ENCODE measurements around the gene PIK3R1. TPM values are rescaled to one million over a fixed set of nuclear protein-coding genes. Genes with fewer than 3 reads are reported as not detected.

PIK3R1 gene
- total RNA-seq, 1 donor from 2014 or later = 89.3 TPM

DNA sequence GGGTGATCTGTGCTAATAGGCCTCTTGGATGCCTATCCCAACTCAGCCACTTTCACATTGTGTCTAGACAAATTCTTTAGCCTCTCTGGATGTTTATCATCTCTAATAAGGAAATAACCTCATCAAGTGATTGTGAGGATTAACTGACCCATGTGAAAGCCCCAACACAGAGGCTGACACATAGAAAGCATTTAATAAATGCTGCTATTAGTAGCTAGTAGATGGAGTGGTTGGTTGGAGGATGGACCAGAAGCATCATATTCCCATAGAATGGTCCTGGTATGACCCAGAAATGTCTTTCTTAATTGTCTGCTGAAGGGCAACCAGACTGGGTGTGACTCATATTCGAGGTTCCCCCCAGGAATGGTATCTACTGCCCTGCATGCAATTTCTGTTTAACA is 124.4 kb downstream of the PIK3R1 start:
- no peak for DNase-seq (ENCODE audit: low spot score in 2 of 2)
- Histone ChIP-seq H3K9me3 (no peaks in the 10 kb centered on the region), H3K27me3 (no peaks in the 10 kb centered on the region), H3K36me3 (no peaks in the 10 kb centered on the region), H3K4me1 (peaks cover 0 to 18% of the 10 kb centered on the region in 2 donors), H3K27ac (no peak overlapping the region), H3K4me3 (no peak overlapping the region)
- intact Hi-C loops (cut with DNase I) = loop anchor here (5.0 kb wide), 2 partner anchors 92 to 107 kb away; no protein-coding TSS in a partner anchor
- no peak for TF ChIP-seq CTCF (IDR thresholded peaks at IDR 0.05)

DNA sequence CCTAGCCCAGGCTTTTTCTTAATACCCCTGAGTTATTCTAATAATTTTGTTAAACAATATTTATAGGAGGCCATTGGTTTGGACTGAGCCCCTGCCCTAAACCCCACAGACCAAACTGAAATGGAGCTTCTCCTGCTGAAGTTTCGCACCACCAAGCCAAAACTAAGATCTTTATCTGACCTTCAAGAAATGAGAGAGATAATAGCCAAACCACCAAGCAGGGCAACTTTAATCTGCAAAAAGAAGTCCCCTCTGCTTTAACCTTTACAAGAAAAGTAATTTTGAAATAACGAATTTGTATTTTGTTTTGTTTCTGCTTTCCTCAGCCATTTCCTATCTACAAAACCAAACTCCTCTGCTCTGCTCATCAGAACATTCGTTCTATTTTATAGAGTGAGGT is 125.5 kb downstream of the PIK3R1 start:
- no peak for TF ChIP-seq CTCF (IDR thresholded peaks at IDR 0.05)
- no peak overlapping the region for H3K4me3 ChIP-seq
- no peak for DNase-seq (ENCODE audit: low spot score in 2 of 2)
- intact Hi-C loops (cut with DNase I) = loop anchor here (5.0 kb wide), 2 partner anchors 91 to 106 kb away; no protein-coding TSS in a partner anchor
- H3K36me3 ChIP-seq = no peaks in the 10 kb centered on the region
- no peaks in the 10 kb centered on the region for H3K9me3 ChIP-seq
- no peaks in the 10 kb centered on the region for H3K27me3 ChIP-seq
- H3K27ac ChIP-seq = no peak overlapping the region
- peaks cover 0 to 18% of the 10 kb centered on the region in 2 donors for H3K4me1 ChIP-seq

- Histone ChIP-seq H3K27ac (peak overlapping the region; percentile 72 to 80), H3K4me3 (no peak overlapping the region)
Observed at GRCh38 chr5:68342693-68343092, 127.1 kb downstream of the PIK3R1 start.

DNA sequence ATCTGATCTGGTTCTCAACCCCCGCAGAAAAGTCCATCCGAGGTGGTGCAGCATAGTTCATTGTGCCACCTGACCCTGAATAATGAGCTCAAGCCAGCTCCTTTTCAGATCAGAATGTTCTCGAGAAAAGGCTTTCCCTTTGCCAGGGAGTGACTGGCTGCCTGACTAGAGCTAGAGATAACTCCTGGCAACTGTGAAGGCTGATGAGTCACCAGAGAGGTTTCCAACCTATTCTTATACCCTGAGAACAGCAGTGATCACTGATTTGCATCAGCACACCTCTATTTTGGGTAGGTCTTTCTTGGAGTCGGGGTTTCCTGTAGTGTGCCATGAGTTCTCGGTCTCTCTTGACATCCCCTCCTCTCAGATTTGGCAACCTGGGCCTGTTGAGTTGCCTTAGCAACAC is 127.9 kb downstream of the PIK3R1 start:
- DNase-seq (ENCODE audit: low spot score in 2 of 2) = peak; percentile 78 to 92
- TF ChIP-seq CTCF (IDR thresholded peaks at IDR 0.05) = no peak
- intact Hi-C loops (cut with DNase I) = loop anchor here (2.0 to 5.0 kb wide), 4 partner anchors 39 to 104 kb away; no protein-coding TSS in a partner anchor
- Histone ChIP-seq H3K27ac (peak overlapping the region; percentile 78 to 80), H3K9me3 (no peaks in the 10 kb centered on the region), H3K4me3 (no peak overlapping the region), H3K36me3 (no peaks in the 10 kb centered on the region), H3K27me3 (no peaks in the 10 kb centered on the region), H3K4me1 (peaks cover 0 to 18% of the 10 kb centered on the region in 2 donors)

More at GRCh38 chr5:68342693-68343092, 127.1 kb downstream of the PIK3R1 start:
- no peak for TF ChIP-seq CTCF (IDR thresholded peaks at IDR 0.05)
- no peaks in the 10 kb centered on the region for H3K36me3 ChIP-seq
- no peaks in the 10 kb centered on the region for H3K27me3 ChIP-seq
- no peaks in the 10 kb centered on the region for H3K9me3 ChIP-seq
- no peak for DNase-seq (ENCODE audit: low spot score in 2 of 2)
- intact Hi-C loops (cut with DNase I) = loop anchor here (2.0 to 5.0 kb wide), 4 partner anchors 40 to 105 kb away; no protein-coding TSS in a partner anchor
- peaks cover 0 to 18% of the 10 kb centered on the region in 2 donors for H3K4me1 ChIP-seq

DNA sequence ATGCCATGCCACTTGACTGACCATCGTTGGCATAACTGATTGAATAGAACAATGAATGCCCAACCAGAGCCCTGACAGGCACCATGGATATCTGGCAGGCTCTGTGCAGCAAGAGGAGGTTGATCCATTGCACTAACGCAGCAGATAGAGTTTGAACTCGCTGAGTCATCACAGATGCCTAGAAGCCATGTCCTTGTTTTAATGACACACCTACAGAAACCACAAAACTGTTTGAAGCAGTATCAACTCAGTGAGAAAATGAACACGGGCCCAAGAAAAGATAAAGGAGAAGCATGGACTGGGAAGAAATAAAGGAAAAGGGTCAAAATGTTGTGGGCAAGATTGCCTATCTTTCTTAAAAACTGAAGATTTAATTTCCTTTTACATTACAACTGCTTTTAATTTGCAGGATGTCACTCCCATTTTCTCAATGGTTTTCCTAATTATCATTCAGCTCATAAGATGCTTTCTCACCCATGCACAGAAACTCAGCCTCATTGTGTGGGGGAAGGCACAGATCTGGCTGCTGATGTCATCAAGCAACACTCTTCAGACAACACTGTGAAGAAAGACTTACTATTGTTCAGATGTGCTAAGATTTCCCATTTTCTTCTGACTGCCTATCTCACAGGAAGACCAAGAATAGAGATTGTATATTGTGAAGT is 129.0 kb downstream of the PIK3R1 start:
- DNase-seq (ENCODE audit: low spot score in 2 of 2) = no peak
- no peaks in the 10 kb centered on the region for H3K27me3 ChIP-seq
- H3K36me3 ChIP-seq = no peaks in the 10 kb centered on the region
- H3K4me1 ChIP-seq = peaks cover 0 to 18% of the 10 kb centered on the region in 2 donors
- intact Hi-C loops (cut with DNase I) = loop anchor here (5.0 kb wide), 2 partner anchors 88 to 103 kb away; no protein-coding TSS in a partner anchor
- H3K27ac ChIP-seq = peak overlapping the region; percentile 78 to 80
- H3K4me3 ChIP-seq = no peak overlapping the region
- no peak for TF ChIP-seq CTCF (IDR thresholded peaks at IDR 0.05)
- no peaks in the 10 kb centered on the region for H3K9me3 ChIP-seq

Measured in ascending aorta (tissue), 2 donors.